IPS DF 19.7 (cell line): ENCODE results near the gene NXNL1.

Experiments used
- DNase-seq: peaks from one replicate; pipeline ENCODE4 v3.0.0-alpha.2; 2013; ENCODE audit warnings: low read depth, low spot score

The NXNL1 gene

DNA sequence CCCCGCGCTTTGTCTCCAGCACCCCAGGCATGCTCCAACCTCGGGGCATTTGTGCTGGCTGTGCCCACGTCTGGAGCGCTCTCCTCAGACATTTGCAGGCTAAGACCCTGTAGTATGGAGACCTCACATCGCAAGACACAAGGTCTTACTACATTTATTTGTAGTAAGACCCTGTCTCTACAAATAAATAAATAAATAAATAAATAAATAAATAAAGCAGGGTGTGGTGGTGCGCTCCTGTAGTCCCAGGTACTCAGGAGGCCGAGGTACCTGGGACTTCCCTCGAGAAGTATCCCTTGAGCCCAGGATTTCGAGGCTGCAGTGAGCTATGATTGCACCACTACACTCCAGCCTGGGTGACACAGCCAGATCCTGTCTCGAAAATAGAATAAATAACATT lies 4.6 kb downstream of the NXNL1 start:
- DNase-seq = no peak

DNA sequence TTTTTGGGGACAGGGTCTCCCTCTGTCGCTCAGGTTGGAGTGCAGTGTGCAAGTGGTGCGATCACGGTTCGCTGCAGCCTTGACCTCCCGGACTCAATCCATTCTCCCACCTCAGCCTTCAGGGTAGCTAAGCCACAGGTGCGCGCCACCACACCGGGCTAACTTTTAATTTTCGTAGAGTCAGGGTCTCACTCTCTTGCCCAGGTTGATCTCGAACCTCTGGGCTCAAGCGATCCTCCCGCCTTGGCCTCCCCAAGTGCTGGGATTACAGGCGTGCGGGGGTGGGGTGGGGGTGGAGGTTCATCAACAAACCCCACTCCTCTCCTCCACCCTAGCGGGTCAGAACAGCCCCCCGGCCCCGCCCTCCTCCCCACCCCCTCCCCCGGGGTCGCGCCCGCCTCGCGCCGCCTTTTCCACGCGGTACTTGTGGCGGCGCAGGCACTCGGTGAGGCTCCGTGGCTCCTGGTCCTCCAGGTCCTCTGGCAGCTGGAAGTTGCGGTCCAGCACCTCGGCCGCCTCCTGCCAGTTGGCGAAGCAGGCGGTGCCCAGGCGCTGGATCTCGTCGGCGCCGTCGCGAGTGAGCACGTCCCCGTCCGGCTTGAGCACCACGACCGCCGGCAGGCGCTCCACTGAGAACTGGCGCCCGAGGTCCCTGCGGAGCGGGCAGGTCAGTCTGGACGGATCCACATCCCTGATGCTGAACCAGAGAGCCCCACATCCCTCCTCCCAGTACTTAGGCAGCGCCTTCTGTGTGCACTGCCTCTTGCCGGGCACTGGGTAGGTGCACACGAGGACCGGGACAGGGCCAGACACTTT lies 5.2 kb downstream of the NXNL1 start:
- no peak for DNase-seq

- no peak for DNase-seq
Observed at GRCh38 chr19:17454576-17455071, 6.1 kb downstream of the NXNL1 start.

GRCh38 chr19:17451820-17452219 lies 8.9 kb downstream of the NXNL1 start:
- no peak for DNase-seq

GRCh38 chr19:17450264-17451075 lies 10.3 kb downstream of the NXNL1 start:
- DNase-seq = no peak

DNA sequence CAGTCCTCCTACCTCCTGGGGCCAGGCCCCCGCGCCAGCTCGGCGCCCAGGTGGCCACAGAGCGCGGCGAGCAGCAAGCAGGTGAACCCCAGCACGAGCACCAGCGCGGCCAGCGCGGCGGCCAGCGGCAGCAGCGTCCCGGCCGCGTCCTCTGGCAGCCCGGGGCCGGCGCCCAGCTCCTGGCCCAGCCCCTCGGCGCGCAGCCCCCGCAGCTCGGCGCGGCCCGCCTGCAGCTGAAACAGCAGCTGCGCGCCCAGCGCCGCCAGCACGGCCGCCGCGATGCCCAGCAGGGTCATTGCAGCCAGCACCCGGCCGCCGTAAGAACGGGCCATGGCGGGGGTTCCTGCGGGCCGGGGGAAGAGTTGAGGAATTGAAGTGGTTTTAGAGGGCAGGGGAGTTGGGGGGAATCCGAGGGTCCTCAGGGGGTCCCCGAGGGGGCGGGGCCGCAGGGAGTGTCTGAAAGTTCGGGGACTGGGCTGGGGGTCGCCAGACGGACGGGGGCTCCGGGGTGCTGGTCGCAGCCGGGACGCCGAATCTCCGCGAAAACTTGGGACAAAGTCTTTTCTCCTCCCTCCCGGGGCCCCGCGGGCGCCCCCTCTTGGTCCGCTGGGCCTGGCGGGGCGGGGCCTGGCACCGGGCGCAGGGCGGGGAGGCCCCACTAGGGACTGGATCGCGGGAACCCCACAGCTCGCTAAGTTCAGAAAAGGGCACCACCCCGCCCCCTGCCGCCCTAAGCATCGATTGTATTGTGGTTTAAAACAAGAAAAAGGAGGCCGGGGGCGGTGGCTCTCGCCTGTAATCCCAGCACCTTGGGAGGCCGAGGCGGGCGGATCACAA lies 12.4 kb downstream of the NXNL1 start, which contains the start of gene TMEM221:
TMEM221 (minus strand) TSS at position 538 of the 837 bp plus-strand sequence; CDS start at position 332, 206 bp downstream.
- no peak for DNase-seq

DNA sequence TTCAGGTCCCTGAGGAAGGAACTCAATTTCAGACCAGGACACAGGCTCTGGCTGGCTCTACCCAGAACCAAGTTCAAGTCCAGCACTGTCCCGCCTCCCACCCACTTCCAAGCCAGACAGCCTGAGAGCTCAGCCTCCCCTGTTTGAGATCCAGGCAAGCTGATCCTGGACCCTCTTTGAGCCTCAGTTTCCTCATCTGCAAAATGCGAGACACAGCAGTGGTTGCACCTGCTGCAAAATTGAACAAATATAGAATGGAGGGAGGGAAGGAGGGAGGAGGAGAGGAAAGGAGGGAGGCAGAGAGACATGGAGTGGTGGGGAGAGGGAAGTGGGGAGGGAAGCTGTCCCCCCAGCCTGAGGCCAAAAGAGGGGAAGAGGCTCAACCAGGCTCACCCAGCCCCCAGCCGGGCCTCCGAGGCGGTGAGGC lies 13.0 kb downstream of the NXNL1 start:
- no peak for DNase-seq

DNA sequence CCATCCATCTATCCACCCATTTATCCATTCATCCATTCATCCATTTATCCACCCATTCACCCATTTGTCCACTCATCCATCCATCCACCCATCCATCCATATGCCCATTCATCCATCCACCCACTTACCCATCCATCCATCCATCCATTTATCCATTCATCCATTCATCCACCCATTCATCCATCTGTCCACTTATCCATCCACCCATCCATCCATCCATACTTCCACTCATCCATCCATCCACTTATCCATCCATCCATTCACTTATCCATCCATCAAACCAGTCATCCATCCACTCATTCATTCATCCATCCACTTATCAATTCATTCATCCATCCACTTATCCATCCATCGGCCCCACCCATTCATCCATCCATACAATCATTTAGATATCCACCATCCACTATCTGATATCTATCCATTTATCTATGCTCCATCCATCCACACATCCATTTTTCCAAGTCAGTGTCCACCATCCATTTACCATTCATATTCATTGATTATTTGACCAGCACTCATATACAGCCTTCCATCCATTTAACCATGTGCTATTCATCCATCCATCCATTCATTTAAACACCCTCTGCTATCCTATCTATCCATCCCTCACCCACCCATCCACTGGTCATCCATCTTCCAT lies 15.1 kb downstream of the NXNL1 start:
- no peak for DNase-seq

DNA sequence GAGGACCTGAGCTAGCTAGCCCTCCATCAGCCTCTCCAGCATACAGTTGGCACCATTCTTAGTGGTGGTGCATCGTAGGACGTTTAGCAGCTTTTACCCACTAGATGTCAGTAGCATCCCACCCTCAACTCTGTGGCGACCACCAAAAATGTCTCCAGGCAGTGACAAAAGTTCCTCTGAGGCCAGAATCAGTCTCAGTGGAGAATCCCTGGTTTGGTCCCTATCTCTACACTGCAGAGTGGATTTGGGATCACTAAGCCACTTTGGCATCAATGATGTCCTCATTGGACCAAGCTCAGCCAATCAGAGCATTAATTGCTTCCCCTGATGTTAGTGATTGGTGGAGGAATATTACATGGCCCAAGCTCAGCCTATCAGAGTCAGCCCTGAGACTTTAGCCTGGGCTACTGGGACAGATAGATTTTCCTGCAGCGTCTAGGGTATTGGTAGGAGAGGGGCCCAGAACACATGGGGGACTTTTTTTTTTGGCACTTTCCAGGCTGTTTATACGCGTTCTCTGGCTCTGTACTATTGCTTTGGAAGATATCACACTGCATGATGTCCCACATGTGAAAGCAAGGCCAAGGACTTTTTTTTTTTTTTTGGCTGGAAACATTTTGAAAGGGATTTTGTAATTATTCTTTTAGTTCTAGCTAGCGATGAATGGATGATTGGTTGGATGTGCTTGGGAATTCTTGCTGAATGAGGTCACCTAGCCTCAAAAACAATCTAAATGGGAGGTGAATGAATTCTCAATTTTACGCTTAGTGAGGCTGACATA lies 19.3 kb downstream of the NXNL1 start:
- DNase-seq = no peak

DNA sequence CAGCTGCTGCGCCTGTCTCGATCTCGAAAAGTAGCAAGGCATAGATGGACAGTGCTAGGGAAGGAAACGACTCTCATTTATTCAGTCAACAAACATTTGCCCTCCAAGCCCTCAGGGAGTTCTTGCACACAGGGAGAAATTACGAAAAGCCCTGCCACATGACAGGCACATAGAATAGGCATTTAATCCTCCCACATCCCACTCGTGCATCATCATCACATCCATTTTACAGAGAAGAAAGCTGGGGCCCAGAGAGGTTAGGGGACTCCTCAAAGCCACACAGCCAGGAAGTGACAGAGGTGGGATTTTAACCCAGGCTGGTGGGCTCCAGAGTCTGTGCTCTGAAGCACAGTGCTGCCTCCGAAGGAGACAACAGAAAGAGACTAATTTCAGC lies 23.9 kb downstream of the NXNL1 start:
- DNase-seq = no peak

GRCh38 chr19:17436094-17436873 lies 24.4 kb downstream of the NXNL1 start:
- DNase-seq = no peak

- no peak for DNase-seq
Observed at GRCh38 chr19:17435218-17435617, 25.5 kb downstream of the NXNL1 start.

- DNase-seq = no peak
Observed at GRCh38 chr19:17431417-17431816, 29.3 kb downstream of the NXNL1 start.

GRCh38 chr19:17429641-17430113 lies 31.0 kb downstream of the NXNL1 start:
- DNase-seq = no peak

DNA sequence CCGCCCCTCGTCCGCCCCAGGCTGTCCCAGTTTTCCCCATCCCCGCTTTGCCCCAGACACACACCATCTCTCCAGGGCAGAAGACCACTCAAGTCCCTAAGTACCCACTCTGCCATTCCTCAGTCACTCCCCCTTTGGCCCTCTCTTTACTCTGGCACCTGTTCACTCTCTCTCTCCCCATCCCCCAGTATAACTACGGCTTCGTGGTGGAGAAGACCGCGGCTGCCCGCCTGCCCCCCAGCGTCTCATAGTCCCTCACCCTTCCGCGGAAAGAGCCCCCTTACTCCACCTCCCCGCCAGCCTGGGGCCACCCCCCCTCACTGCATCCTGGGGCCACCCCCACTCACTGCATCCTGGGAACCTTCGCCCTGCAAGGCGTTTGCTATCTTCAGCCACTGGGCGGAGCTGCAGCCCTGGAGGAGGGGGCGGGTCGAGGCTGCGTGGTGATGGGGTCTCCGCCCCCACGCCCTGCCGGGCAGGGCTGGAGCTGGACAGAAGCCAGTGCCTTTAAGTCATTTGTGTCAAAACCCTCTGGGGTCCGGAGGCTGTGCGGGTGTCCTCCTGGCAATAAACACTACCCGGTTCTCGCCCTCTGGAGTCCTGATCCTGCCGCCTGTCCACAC lies 35.9 kb downstream of the NXNL1 start:
- DNase-seq = no peak

- no peak for DNase-seq
Observed at GRCh38 chr19:17423429-17424208, 37.1 kb downstream of the NXNL1 start.

DNA sequence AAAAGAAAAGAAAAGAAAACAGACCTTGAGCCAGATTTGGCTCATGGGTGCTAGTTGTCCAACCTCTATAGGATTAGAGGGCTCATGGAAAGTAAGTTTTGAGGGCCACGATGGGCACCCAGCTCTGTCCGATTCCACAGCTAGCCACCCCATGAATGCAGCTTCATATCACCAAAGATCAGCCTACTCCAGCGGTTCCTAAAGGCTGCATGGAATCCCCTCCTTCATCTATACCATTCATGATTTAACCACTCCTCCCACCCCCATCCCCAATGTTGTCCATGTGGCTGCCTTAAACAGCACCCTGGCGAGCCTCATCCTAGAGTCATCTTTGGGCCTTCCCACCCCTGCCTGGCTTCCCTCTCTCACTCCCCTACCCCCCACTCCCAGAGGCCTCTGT lies 38.8 kb downstream of the NXNL1 start:
- no peak for DNase-seq

- no peak for DNase-seq
Observed at GRCh38 chr19:17420475-17420924, 40.2 kb downstream of the NXNL1 start.
